ENCODE measurements around the gene WNT9B.
"Not testable (repeated sequence)": the region's sequence is repeated elsewhere in the genome, so short reads cannot be mapped to it uniquely, and the experiment has no call there.

Gene WNT9B

DNA sequence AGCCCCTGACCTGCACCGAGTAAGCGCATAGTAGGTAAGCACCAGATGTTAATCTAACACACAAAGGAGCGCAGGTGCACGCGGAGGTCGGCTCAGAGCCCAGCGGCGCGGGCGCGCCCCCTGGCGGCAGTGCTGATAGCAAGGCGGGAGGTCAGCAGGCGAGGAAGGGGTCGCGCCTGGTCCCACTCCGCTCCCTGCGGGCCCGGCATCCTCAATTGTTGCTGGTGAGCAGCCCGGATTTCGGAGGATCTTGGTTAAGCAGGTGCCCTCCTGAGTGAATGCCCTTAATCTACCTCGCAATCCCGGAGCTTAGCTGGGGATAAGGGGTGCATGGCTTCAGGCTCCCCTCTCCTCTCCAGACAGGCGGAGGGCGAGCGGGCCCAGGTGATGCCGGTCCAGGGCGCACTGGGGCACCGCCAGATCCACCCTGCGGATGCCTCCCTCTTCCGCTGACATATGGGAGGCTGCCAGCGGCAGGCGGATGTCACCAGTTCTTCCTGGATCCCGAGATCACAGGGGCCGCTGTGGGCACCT, 28.9 kb upstream of the WNT9B start:
- DNase-seq: peak; percentile 21

DNA sequence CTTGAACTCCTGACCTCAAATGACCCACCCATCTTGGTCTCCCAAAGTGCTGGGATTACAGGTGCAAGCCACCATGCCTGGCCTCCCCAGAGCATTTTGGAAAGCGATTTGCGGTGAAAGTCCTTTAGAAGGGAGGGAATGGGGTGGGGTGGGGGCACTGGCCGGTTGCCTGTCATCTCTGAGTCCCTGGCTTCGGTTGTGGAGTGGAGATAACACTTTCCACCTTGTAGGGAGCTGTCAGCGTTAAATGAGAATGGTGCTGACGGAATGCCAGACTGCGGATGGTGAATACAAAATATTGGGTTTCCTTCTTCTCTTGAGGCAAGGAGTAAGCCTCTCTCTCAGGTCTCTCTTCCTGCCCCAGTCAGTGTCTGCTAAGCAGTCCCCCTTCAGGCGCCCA, 27.7 kb upstream of the WNT9B start:
- DNase-seq: no peak

DNA sequence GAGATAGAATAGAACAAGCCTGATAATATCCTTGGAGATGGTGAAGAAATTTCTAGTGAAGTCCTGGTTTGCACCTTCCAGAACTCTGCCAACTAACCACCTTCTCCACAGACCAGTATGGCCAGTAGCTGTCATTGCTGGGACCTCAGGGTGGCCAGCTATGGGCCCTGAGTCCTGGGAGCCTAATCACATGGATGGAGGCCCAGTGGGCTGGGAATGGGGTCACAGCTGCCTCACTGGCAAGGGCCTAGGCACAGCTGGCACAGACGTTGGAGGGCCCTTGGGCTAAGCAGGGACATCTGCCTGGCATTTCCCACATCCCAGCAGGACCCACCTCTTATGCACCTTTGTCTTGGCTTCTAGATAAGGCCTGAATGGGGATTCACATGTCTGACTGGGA, 25.3 kb upstream of the WNT9B start:
- DNase-seq: no peak

DNA sequence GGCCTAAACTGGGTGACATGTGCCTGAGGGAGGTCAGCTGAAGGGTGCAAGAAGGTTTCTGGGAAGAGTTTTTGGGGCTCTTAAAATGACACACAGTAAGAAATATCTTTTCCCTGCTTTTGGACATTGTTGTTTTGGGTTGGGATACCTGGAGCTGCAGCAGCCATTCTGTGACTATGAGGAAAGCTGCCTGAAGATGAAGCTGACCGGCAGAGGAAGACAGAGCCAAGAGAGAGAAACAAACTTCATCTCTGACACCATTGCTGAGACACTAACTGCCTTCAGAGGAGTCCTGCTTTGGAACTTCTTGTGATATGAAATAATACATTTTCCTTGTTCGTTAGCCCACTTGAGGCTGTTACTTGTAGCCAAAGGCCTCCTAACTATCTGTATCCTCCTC, 24.1 kb upstream of the WNT9B start:
- DNase-seq: no peak

DNA sequence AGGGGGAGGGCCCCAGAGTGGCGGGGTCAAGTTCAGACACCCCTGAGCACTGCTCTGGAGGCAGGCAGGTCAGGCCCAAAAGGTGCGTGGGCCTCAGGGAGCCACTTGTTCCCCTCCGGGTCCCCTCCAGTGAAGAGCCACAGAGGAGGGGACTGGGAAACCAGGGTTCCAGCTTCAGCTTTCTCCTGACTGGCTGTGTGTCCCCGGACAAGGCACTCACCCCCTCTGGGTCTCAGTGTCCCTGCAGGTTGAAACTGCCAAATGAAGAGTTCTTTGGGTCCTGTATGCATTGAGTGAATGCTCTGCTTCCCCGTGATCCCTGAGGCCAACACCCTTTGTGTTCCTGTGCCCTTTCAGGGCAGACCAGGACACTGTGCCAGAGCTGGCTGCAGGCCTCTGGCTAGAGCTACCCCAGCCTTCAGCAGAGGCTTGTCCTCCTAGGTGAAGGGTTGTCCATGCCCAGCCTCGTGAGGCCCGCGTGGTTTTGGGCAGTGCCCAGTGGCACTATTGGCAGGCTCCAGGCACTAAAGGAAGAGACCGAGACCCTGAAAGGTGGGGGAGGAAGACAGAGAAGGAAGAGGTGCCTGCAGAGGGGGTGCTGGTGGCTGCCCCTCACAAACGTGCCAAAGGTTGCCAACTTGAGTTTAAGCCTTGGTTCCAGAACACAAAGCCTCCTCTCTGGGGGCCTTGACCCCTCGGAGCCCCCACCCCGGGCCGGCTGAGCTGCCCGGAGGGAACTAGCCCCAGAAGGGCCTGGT, 19.6 kb upstream of the WNT9B start:
- no peak for DNase-seq

DNA sequence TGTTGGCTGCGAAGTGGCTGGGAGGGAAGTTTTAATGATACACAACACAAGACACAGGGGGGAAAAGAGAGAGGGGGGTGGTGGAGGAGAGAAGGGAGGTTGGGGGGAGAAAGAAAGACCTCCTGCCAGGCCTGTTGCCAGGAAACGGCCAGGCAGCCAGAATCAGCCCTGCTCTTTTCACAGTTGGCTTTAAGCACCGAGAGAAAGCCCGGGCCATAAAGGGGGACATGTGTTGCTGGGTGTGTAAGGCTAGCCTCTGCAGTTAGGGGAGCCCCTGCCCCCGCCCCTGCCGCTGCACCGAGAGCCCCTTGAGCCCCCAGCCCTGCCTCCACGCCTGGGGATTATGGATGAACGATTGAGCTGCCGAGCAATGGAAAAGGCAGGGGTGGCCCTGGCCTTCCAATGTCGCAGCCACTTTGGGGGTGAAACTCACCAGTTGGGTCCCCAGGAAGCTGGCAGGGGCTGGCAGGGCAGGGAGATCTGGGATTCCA, 19.0 kb upstream of the WNT9B start:
- no peak for DNase-seq

DNA sequence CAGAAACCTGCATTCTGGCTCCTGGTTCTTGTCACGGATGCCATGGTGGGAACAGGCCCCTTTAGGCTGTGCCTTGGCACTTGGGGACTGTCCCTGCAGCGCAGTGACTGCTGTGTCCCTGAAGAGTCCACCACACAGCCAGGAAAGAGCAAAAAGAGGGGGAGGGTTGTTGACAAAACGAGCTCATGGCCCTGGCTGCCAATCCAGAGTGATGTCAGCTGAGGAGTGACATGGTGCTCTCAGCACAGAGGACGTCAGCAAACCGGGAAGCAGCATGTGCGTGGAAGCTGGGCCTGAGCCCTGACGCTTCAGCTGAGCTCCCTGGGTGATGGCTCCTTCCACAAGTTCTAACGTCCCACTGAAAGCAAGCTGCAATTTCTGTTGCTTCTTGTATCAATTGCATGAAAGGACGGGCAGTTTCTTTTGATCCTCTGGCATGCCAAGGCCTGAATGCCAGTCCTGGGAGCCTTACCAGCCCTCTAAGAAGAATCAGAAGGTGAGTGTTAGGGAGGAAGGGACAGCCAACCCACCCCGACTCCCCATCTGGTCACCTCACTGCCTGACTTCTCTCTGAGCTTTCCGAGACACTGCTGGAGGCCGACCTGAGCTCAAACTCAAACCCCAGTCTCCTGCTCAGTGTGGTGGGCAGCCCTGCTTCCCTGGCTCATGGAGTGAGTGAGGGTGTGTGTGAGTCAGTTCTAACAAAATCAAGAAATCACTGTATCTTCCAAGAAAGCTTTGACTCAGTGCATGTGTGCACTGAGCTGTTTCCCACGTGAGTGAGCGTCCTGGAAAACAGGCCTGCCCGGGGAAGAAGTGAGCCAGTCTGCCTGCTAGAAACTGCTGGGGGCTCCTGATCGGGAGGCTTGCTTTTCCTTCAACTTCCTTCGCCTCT, 18.2 kb upstream of the WNT9B start:
- DNase-seq: peak; percentile 6

DNA sequence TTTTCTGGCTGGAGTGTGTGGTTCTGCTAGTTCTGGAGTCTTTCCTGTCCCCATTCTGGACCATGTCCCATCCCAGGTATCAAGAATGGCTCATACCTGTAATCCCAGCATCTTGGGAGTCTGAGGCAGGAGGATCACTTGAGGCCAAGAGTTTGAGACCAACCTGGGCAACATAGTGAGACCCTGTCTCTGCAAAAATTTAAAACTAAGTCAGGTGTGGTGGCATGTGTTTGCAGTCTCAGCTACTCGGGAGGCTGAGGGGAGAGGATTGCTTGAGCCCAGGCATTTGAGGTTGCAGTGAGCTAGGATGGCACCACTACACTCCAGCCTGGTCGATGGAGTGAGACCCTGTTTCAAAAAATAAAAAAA, 17.6 kb upstream of the WNT9B start:
- DNase-seq: no peak

DNA sequence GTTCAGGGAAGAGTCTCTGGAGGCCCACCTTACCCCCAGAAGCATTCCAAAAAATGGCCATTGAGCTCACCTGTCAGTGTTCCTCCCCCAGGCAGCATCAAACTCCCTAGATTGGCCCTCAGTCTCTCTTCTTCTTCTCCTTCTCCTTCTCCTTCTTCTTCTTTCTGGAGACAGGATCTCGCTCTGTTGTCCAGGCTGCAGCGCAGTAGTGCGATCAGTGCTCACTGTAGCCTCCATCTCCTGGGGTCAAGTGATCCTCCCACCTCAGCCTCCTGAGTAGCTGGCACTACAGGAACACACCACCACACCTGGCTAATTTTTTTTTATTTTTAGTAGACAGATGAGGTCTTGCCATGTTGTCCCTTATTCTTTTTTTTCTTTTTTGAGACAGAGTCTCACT, 16.5 kb upstream of the WNT9B start:
- DNase-seq: no peak

DNA sequence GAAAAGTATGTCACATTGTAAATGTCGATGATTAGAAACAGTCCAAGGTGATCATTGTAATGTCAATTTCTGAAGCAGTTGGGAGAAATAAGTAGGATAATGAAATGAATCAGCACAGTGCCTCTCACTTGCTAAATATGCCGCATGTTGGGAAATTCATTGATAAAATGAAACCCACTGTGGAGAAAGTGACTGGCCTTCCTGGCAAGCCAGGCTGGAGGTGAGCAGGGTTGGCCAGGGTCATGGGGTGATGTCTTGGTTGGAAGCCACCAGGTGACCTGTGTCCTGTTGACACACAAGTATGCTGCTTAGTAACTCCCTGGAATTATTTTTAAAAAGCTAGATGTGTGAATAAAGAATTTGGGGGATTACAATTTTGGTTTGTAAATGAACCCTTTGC, 14.9 kb upstream of the WNT9B start:
- no peak for DNase-seq

DNA sequence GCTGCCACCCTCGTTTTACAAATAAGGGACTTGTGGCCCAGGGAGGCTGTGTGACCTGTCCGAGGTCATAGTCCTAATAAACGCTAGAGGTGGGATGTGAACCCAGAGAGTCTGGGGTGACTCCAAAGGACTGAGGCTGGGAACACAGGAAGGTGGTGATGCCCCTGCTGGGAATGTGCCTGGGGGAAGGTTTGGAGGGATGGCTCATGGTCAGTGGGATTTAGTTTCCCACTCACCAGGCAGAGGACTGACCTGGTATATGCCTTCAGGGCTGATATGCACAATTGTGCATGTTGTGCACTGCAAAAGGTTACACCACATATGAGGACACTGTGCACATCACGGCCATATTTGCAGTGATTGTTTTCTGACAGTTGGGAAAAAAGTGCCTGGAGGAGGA, 13.9 kb upstream of the WNT9B start:
- DNase-seq: no peak

DNA sequence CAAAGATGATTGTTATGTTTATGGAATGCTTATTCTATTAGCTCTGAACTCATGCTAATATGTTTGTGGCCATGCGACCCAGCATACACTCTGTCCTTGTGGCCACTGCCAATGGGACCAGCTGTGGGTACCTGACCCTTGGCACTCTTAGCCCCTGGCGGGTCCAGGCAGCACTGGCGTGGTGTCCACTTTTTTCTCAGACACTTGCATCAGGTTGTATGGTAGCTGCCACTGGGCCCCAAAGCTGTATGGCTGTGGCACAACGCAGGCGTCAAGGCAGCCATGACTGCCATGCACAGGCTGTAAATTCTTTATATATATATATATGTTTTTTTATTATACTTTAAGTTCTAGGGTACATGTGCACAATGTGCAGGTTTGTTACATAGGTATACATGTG, 12.2 kb upstream of the WNT9B start:
- no peak for DNase-seq

DNA sequence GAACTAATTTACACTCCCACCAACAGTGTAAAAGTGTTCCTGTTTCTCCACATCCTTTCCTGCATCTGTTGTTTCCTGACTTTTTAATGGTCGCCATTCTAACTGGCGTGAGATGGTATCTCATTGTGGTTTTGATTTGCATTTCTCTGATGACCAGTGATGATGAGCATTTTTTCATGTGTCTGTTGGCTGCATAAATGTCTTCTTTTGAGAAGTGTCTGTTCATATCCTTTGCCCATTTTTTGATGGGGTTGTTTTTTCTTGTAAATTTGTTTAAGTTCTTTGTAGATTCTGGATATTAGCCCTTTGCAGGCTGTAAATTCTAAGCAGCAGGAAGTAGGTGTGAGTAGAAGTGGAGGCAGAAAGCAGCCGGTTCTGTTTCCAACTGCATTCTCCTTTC, 10.8 kb upstream of the WNT9B start:
- DNase-seq: not testable (repeated sequence)

DNA sequence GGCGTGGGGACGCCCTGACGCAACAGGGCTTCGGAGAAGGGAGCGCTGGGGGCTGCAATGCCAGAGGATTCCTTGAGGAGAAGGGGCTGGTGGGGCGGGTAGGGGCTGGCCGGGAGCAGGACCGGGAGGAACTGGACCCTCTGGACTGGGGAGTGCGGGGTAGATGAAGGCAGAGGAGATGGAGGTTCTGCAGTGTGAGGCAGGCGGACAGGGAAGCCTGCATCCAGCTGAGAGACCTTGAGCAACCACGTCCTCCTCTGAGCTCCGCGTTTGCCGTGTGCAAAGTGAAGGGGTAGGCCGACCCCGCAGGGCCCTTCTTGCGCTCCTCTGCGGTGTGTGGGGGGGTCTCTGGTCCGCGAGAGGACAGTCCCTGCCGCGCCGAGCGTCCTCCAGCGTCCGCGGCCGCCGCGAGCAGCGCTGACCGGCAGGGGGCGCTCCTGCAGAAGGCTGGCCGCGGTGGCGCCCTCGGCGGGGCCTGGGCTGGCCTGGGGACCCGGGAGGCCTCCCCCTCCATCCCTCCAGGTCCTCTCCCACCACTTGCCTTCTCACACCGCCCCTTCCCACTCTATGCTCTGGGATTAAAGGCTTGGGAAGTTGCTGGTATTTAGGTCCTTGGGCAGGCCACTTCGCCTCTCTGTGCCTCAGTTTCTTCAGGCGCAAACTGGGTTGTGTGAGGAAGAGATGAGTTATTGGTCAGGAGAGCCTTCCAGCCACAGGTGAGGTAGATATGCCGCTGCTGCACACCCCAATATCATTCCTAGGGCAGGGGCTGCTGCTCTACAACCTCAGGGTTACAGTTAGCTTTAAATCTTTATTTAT, 9.6 kb upstream of the WNT9B start:
- no peak for DNase-seq

DNA sequence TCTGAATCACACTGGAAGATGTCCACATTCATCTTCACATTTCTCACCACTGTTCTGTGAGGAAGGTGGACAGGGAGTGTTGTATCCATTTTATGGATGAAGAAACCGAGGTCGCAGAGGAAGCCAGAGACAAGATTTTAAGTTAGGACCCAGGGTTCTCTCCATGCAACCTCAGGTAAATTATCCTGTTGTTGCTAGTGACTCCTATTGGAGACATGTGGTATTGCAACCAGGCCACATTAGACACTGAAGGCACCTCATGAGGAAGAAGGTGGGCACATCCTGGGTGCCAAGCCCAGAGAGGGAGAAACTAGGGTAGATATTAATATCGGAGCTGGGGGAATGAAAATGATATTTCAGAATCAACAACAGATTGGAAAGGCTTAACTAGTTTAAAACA, 8.5 kb upstream of the WNT9B start:
- DNase-seq: no peak

DNA sequence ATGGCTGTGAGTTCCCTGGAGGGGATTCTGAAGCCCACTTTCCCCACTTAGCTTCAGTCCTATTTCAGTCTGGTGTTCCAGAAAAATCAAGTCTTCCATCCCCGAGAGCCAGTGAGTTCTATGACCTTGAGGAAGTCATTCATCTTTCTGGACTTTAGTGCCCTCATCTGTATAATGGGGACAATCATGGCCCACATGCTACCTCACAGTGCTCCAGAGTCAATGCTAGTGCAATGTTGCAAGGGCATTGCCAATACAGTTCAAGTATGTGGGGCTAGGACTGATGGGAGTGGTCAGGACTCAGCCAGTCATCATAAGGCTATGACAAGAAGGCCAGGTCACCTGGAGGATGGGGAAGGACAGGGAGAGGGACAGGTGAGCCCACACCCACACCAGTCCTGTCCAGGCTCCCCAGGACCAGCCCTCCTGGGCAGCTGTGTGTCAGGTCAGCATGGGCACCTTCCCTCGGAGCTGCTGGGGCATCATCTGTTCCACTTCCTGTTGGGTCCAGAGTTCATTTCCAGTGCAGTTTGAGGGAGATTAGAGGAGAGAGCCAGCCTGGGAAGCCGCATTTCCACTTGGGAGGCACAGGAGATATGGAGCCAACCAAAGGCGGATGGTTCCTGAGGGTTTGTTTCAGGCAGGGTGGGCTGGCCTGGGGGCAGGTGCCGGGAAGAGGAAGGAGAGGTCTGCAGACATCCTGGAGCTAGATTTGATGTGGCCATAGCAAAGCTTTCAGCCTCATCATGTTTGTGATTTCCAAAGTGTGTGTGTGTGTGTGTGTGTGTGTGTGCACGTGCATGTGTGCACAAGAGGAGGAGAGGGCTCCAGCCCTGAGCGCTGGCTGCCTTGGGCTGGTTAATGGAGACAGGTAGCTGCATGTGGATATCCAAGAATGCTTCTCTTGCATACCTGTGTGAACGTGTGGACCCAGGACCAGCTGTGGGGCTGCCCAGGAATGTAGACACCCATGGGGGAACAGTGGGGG, 3.9 kb upstream of the WNT9B start:
- no peak for DNase-seq

DNA sequence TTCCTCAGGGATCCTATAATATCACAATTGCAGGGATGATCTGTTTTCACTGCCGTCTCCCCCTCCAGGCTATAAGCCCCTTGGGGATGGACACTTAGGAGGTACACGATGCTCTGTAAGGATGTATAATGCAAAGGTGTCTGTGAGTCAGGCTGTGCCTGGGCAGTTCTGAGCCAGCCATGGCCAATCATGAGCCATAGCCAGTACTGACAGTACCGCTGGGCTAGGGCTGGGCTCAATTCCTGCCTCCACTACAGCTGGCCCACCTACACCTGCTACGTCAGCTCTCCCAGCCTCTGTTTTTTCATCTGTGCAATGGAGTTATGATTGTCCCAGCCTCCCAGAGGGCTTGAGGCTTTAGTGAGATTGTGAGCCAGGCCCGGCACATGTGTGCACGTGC, 2.8 kb upstream of the WNT9B start:
- no peak for DNase-seq

DNA sequence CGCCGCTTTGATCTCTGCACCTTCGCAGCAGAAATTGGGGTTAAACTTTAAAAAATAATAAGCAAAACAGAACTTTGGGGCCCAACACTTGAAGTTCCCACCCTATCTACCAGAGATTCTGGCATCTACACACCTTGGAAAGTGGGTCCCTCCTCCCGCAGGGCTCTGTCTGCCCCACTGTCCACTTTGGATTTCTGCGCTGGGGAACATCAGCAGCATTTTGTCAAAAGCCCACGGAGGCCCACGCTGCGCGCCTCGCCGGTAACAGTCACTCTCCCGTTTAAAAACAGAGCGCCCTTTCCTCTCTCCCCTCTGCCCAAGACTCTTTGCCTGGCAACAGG, 725 bp upstream of the WNT9B start:
- no peak for DNase-seq

DNA sequence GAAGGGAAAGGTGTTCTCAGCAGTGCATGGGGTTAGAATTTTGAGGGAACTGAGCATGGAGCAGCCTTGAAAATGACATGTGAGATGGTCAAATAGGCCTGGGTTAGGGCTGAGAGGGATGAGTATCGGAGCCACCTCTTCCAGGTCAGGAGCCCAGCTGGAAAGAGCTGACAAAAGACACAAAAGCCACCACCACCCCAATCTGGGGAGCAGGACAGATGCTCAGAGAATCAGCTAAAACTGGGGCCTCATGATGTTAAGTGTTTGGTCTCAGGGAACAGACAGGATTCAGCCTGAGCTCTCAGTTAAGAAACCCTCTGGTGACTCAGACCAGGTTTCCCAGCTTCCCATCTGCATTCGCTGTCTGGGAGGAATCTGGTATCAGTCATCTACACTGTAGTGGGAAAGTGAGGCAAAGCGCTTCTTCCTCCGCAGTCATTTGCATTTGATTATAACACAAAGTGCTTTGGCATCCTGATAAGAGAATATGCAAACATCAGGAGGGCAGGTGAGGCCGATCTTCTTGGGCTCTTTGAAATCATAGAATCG, 2.6 kb downstream of the WNT9B start:
- no peak for DNase-seq

DNA sequence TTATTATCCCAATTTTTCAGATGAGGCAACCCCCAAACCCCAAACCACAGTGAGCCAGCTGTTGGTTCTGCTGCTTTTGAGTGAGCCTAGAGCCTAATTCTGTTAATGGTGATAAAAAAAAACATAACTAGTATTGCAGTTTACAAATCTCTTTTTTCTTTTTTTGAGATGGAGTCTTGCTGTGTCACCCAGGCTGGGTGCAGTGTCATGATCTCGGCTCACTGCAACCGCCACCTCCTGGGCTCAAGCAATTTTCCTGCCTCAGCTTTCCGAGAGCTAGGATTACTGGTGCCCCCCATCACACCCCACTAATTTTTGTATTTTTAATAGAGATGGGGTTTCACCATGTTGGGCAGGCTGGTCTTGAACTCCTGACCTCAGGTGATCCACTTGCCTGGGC, 3.1 kb downstream of the WNT9B start:
- no peak for DNase-seq

DNA sequence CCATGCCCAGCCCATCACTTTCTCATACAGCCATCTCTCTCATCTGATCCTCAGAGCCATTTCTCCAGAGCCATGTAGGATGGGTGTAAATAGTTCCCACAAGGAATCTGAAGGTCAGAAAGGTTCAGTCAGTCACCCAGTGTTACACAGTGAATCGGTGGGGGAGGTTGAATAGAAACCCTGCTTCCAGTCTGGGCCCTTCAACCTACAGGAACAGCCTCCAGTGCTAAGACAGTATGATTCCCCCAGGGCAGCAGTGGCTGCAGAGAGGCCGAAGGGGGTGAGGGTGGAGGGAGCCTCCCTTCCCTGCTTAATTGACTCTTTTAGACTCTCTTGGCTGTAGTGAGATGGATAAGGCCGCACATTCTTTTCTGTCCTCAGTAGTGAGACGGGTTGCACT, 3.6 kb downstream of the WNT9B start:
- no peak for DNase-seq

DNA sequence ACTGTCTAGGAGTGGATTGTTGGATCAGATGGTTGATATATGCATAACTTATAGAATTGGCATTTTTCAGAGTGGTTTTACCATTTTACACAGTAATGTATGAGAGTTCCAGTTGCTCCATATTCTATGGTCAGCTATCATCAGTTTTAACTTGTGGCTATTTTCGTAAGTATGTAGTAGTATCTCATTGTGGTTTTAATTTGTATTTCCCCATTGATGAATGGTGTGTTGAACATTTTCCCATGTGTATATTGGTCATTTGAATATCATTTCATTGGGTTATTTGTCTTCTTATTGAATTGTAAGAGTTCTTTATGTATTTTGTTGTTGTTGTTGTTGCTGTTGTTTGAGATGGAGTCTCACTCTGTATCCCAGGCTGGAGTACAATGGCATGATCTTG, 6.2 kb downstream of the WNT9B start:
- DNase-seq: no peak

Measured in NCI-H2029 treated with DMSO at 0.1 percent for 48 hours (cell line).